GM19238 (cell line): ENCODE data around the gene GSK3B.
"Not testable (repeated sequence)": the region's sequence is repeated elsewhere in the genome, so short reads cannot be mapped to it uniquely, and the experiment has no call there.

Source experiments
- DNase-seq: peaks from one replicate; pipeline ENCODE4 v3.0.0; 2011; ENCODE audit warnings: low spot score; ENCODE audit not compliant: insufficient read length

Gene GSK3B

DNA sequence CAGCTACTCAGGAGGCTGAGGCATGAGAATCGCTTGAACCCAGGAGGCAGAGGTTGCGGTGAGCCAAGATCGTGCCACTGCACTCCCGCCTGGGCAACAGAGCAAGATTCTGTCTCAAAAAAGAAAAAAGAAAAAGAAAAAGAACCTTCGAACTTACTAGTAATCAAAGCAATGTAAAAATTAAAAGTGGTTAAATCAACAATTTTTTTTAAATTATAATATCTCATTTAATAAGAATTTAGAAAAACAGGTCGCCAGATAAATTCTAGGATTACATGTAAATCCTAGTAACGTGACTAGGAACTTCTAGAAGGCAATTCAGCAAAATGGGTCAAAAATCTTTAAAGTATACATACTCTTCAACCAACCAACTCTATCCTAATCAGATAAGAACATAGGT is 37.2 kb downstream of the GSK3B start:
- DNase-seq = no peak

DNA sequence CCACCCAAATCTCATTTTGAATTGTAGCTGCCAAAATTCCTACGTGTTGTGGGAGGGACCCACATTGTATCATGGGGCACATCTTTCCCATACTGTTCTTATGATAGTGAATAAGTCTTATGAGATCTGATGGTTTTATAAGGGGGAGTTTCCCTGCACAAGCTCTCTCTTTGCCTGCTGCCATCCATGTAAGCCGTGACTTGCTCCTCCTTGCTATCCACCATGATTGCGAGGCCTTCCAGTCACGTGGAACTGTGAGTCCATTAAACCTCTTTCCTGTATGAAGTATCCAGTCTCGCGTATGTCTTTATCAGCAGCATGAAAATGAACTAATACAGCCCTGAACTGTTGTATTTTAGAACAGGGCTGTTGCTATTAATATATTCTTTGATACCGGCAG is 40.6 kb downstream of the GSK3B start:
- DNase-seq = not testable (repeated sequence)

DNA sequence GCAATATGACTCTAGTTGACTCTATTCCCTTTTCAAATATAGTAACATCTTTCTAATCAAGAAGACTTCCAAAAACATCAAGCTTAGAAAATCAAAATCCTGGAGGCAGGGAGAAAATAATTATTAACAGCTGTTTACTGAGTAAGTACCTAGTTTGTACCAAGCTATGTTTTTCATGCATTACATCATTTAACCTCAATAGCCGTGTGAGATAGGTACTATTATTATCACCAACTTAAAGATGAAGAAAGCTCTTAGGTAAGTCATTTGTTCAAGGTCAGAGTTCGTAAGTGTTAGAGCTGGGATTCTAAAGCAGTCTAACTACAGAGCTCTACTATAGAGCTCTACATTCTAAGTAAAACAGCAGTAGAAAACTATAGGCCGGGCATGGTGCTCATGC is 41.6 kb downstream of the GSK3B start:
- no peak for DNase-seq

DNA sequence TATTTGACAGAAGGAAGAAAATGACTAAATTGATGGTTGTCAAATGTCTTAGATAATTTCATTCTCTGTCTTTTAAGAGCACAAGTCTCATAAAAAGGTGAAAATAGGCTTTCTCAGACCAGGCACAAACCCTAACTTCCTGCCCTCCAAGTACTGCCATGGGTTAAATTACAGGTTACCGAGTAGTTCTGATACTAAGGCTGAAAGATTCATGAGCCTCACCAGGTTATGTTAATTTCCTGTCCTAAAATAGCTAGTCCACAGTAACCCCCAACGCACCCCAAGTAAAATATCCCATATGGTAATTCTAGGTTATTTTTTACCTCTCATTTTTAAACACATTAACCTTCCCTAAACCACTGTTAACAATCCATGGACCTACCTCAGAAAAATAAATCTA is 42.0 kb downstream of the GSK3B start:
- no peak for DNase-seq

DNA sequence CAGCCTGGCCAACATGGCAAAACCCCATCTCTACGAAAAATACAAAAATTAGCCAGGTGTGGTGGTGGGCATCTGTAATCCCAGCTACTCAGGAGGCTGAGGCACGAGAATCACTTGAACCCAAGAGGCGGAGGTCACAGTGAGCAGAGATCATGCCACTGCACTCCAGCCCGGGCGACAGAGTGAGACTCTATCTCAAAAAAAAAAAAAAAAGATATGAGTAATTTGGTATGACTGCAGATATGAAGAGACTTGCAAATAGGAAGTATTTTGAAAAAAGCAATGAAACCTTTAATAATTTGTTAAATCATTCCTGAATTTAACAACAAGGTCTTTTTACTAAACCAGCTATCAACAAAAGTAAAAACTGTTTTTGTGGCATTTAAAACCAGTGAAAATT is 42.7 kb downstream of the GSK3B start:
- DNase-seq = not testable (repeated sequence)

DNA sequence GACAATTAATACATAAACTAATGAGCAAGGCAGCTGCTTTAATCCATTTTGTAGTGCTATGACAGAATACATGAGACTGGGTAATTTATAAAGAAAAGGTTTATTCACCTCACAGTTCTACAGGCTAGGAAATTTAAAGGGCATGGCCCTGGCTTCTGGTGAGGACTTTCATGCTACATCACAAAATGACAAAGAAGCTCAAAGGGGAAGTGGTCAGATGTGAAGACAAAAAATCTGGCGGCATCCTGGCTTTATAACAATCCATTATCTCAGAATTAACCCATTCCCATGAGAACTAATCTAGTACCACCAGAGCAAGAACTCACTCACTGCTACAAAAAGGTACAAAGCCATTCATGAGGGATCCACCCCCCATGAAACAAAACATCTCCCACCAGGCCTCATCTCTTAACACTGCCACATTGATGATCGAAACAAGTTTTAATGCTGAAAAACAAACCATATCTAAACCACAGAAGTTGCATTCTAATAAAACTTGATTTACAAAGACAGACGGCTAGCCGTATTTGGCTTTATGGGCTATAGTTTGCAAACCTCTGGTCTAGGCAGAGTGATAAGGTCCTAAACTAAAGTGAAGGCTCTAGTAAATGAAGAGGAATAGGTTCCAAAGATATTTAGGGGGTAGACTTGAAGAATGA is 44.2 kb downstream of the GSK3B start:
- DNase-seq = no peak

DNA sequence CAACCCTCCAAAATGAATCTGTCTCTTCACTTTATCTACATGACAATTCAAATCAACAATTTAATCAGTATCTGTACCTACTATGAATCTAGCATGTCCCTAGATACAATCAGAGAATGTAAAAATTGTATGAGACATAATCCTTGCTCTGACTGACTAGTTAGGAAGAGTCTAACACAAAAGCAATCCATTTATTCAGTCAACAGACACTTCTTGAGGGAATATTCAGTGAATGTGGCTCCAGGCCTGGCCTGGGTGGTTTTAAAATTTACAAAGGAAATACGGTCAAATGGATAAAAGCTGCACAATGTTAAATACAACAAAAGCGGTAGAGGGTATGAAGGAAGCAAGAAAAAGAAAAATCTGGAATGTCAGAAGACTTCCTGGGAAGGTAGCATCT is 45.2 kb downstream of the GSK3B start:
- no peak for DNase-seq

DNA sequence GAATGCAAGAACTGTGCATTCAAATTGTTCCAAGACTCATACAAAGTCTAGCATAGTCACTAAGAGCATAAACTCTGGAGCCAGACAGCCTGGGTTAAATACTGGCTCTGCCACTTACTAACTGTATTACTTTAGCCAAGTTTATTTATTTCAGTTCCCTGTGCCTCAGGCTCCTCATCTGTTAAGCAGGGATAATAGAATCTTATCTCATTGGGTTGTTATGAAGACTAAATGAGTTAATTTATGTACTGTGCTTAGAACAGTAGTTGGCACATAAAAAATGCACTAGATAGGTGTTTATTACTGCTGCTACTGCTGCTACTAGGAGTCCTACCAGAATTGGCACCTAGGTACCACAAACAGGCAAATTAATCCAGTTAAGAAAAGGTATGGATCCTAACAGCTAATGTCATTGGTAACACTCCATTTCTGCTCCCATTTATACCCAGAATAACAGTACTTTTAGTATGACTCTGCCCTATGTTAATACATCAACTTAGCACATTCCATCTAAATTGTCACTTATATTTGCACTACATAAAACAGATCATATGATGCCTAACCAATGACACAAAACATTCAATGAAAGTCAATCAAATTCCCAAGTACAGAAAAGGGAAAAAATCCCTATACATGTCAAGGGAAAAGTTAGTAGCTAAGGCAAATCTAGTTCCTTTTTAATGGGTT is 45.7 kb downstream of the GSK3B start:
- no peak for DNase-seq

DNA sequence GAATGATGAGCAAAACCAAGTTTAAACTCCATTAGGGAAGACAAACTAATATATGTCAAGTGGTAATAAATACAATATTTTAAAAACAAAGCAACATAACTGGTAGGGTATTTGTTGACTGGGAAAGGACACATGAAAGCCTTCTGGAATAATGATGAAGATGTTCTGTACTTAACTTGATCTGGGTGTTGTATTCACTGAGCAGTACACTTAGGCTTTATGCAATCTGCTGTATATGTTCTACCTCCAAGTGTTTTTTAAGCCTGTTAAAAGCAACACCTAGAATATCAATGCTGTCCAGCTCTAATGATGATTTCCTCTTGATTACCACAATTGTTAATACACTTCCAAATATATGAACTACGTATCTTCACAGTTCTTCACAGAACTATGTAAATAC is 46.6 kb downstream of the GSK3B start:
- DNase-seq = no peak

DNA sequence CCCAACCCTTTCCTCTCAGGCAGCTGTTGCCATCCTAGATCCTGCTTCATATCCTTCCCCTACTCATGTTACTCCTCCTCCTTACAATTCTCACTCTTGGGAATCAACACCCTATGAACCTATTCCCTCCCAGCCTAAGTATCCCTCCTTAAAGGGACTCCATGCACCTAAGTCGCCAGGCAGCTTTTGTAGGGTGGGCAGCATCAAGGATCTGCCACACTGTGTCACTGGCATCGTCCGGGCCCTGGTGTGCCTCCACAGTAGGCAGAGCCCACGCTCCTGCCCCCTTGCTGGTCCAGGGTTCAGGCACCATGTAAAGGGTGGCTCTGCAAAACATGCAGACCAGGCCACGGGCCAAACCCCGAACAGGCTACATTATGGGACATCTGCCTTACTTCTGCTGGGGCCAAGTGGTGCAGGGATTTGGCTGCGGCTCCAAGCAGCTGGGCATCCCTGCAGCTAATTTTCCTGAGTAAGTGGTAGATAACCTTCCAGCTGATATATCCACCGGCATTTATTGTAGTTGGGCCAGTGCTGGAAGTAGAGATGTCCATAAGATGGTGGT is 53.4 kb downstream of the GSK3B start:
- DNase-seq = no peak

DNA sequence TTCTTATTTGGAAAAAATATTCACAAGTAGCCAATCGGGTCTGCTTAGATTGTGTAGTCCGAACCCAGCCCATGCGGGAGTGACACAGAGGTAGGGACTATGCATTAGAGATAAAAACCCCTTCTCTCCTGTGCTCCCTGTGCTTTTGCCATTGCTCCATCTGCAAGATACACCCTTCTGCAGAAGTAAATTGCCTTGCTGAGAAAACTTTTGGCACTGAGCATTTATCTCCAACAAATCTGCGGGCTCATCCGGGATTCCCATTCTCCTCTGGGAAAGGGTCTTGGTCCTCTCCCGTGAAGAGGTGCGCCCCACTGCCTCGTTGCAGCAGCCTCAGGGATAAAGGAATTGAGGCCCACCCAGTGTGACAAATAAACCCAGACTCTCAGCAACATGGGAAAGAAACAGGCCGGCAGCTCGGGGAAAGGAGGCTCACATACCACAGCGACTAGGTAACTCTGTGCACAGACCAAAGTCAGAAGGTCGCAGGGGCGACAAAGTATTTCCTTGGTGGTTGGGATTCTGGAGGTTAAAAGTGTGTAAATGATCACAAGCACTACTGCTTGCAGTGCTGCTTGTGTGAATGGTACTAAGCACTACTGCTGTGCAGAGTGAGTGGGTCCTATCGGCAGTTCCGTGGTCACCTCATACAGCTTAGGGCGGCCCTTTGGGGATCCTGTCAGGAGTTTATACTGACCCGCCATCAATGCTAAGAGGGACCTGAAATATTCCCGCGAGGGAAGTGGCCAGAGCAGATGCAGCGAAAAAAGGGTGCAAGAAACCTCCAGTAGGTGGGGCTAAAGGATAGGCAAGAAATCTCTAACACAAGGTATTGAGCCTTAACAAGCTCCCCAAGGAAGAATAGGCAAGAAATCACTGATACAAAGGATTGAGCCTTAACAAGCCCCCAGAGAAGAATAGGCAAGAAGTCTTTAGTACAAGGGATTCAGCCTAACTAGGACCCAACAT is 54.3 kb downstream of the GSK3B start:
- DNase-seq = no peak

DNA sequence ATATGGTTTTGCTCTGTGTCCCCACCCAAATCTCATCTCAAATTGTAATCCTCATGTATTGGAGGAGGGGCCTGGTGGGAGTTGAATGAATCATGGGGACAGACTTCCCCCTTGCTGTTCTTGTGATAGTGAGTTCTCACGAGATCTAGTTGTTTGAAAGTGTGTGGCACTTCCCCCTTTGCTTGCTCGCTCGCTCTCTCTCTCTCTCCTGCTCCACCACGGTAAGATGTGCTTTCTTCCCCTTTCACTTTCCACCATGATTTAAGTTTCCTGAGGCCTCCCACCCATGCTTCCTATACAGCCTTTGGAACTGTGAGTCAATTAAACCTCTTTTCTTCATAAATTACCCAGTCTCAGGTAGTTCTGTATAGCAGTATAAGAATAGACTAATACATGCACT is 60.7 kb downstream of the GSK3B start:
- DNase-seq = no peak

DNA sequence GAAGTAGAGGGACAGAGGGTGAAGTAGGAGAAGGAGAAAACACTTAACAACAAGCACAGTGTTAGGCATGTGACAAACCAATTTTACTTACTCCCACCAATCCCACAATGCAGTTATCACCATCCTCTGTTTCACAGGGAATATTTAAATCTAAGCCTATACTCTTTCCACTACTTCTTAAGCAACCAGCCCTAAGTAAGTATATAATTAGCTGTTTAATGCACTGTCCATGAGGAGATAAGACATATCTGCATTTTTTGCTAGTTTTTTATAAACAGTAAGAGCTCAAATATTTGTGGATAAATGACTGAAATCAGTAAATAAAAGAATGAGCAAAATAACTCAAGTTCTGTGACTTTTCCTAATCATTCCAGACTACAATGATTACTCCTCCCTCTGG is 62.7 kb downstream of the GSK3B start:
- DNase-seq = no peak

DNA sequence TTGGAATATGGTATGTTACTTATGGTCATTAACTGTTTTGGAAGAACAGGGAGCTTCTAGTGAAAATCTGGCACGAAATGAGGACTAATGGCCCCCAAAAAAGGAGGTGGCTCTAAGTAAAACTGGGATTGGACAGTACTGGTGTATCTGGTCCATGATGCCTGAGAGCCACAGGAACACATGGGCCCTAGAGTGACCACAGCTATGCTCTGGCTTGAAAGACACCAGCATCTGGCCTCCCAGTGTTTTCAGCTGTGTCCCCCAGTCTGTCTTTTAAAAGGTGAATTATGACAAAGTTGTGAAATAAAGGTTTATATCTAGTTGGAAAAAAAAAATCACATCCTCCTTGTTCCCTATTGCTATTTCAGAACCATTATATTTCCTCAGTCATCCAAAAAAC is 64.5 kb downstream of the GSK3B start:
- no peak for DNase-seq

DNA sequence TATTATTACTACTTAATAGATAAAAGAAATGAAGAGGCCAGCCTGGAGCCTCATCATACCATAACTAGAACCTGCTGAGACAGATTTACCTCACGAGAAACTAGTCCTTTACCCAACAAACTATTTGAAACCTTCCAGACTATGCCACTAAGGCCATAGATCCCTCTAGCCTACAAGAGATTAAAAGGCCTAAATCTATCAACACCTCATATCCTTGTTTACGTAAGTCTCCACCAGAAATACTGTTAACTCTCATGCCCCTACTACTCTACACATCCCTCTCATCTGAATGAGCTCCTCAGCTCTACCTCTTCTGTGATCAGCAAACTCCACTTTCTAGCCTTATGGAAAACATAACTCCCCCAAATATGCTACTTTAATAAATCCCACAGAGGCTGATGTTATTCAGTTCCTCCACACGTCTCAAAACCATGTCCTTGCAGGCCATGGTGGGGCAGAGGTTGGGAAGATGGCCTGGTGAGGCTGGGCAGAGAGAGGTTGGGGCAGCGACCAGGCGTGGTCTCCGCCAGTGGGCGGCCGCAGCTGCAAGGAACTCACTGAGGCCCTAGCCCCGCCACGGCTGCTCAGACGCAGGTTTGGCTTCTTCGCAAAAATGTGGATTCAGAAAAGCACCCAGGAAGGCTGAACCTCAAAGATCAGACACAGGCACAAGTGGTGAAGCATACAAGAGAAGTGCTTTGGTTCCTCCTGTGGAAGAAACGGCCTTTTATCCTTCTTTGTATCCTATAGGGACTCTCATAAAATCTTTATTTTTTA is 65.8 kb downstream of the GSK3B start:
- DNase-seq = no peak

DNA sequence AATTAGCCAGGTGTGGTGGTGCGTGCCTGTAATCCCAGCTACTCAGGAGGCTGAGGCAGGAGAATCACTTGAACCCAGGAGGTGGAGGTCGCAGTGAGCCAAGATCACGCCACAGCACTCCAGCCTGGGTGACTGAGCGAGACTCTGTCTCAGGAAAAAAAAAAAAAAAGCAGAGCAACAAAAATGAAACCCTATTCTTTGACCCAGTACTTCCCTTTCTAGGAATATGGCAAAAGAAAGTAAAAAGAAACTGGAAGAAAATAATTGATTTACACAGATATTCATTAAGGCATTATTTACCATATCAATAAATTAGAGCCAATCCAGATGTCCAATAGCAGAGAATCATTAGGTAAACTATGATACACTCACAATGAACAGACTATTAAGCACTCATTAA is 67.0 kb downstream of the GSK3B start:
- DNase-seq = no peak

DNA sequence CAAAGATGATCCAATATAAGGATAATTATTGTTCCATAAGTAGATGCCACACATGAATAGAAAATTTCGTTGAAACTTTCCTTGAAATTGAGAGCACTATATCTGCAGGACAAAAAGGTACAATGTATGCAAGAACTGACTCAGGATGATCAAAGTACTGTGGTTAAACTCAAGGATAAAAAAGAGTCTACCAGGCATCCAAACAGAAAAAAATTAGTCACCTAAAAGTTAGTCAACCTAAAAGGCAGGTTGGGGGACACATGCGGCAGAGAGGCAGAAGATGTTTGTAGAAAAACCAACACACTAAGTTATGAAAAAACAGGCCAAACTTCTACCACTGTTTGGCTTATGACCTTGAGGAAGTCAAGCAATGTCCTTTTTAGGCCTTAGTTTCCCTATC is 68.7 kb downstream of the GSK3B start:
- no peak for DNase-seq

DNA sequence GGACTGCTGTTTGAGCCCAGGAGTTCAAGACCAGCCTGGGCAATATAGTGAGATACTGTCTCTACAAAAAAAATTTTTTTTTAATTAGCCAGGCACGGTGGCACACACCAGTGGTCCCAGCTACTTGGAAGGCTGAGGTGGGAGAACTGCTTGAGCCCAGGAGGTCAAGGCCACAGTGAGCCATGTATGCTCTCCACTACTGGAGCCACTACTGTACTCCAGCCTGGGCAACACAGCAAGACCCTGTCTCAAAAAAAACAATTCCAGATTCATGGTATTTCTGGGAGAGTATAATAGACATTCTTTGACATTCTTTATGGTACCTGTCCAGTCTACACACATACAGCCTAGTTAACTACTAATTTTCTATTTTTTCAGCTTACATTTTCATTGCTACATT is 70.1 kb downstream of the GSK3B start:
- DNase-seq = no peak

DNA sequence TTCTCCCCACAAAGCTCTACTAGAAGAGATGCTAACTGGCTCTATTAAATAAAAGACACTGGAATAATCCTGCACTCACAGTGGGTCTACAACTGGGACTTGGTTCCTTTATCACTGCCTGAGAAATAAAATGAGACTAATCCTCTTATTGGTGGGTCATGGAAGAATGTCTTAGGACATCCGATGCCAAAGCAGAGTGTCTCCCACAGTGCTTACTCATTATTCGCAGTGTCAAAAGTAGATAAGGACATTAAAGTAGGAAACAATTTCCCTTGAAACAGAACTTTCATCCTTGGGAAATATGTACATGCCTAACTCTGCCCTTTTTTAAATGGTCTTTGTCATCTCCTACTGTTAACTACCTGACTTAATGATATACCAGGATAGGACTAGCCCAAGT is 71.5 kb downstream of the GSK3B start:
- DNase-seq = no peak

DNA sequence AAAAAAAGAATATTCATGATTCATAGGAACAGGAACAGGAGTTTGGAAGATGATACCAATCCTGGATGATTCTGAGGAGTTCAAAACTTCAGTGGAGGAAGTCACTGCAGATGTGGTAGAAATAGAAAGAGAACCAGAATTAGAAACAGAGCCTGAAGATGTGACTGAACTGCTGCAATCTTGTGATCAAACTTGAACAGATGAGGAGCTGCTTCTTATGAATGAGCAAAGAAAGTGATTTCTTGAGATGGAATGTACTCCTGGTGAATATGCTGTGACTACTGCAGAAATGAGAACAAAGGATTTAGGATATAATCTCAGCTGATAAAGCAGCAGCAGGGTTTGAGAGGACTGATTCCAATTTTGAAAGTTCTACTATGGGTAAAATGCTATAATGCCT is 72.7 kb downstream of the GSK3B start:
- no peak for DNase-seq

DNA sequence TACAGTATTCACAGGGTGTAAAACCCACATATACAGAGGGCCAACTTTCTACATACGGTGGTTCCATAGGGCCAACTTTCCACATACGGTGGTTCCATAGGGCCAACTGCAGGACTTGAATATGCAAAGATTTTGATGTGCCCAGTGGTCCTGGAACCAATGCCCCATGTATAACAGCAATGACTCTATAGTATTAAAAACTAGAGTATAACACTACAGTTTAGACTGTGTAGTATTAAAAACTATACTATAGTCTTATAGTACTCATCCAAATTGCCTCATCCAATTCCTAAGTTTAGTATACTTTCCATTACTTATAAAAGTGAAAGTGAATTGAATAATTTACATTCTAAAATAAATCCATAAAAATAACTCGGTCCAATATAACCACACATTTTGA is 75.9 kb downstream of the GSK3B start:
- no peak for DNase-seq
